PC-3 (cell line): ENCODE measurements around the gene ATG13.

Experiments
- EZH2 ChIP-seq: fragments of 300-600 bp; sonication (generic); IDR thresholded peaks from one replicate; pipeline ENCODE4 v1.6.1; 2017; ENCODE audit warnings: antibody characterized with exemption, mild to moderate bottlenecking, low read length; ENCODE audit not compliant: unreplicated experiment
- EZH2phosphoT487 ChIP-seq: fragments of 300-600 bp; sonication (generic); IDR thresholded peaks from 2 replicates; pipeline ENCODE4 v1.6.1; 2018; ENCODE audit warnings: mild to moderate bottlenecking, antibody characterized with exemption, low read length, borderline replicate concordance
- TF ChIP-seq, protein P1 (sequence below): fragments of 300-600 bp; sonication (generic); conservative IDR thresholded peaks from 2 replicates; pipeline ENCODE4 v1.5.1; 2017; ENCODE audit warnings: antibody characterized with exemption, low read depth, mild to moderate bottlenecking, low read length

DNA sequence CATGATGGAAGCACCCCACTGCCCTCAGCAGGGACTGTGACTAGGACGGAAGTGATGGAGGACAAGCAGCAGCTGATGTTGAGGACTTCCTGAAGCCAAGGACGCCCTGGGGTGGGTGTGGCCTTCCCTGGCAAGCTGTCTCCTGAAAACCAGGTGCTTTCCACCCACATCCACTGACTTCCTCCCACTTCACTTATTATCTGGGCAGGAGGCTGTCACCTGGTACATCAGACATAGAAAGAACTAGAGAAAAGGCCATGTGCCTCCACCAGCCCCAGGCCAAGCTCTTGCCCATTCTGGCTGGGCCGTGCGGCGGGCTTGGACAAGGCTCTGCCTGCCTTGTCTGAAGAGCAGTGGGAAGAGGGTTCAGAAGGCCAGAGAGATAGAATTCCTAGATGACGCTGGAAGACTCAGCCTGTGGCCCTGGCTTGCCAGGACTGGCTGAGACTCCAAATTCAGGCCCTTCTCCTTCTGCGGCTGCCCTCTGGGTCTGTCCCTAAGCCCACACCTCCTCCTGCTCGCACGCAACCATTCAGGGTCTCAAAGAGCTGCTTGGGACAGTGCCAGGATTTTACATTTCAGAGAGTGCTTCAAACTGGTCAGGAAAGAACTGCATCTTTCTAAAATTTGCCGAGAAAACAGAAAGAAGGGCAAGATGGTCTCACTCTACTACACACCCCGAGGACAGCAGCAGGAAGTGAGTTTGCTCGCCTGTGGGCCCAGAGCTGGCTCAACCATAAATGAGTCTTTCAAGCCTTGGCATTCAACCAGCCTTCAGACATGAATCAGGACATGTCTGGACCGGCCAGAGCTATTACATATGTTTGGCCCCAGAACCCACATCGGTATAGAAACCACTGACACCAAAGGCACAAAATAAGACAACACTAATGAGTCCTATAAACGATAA, 69.8 kb downstream of the ATG13 start:
- no peak for TF ChIP-seq EZH2
- TF ChIP-seq, protein P1, sequence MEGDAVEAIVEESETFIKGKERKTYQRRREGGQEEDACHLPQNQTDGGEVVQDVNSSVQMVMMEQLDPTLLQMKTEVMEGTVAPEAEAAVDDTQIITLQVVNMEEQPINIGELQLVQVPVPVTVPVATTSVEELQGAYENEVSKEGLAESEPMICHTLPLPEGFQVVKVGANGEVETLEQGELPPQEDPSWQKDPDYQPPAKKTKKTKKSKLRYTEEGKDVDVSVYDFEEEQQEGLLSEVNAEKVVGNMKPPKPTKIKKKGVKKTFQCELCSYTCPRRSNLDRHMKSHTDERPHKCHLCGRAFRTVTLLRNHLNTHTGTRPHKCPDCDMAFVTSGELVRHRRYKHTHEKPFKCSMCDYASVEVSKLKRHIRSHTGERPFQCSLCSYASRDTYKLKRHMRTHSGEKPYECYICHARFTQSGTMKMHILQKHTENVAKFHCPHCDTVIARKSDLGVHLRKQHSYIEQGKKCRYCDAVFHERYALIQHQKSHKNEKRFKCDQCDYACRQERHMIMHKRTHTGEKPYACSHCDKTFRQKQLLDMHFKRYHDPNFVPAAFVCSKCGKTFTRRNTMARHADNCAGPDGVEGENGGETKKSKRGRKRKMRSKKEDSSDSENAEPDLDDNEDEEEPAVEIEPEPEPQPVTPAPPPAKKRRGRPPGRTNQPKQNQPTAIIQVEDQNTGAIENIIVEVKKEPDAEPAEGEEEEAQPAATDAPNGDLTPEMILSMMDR: no peak
- no peak for TF ChIP-seq EZH2phosphoT487
